GM13976 (cell line): ENCODE results near the gene TSN.
A peak's percentile ranks its signal among the peaks of the same experiment; 100 is the strongest.
"Not testable (repeated sequence)": the region's sequence is repeated elsewhere in the genome, so short reads cannot be mapped to it uniquely, and the experiment has no call there.

ENCODE experiments used
- DNase-seq: peaks from one replicate; pipeline ENCODE4 v3.0.0; 2012; ENCODE audit warnings: low spot score
- in situ Hi-C: fragments of 300-500 bp; cut with MboI; formaldehyde crosslinking; loops from one replicate; pipeline ENCODE4 v1.12.0; 2022; ENCODE audit warnings: low sequenced_read_pairs, mixed read lengths, inconsistent platforms; ENCODE audit not compliant: unreplicated experiment
- TF ChIP-seq, protein P1 (sequence below): IDR thresholded peaks from 2 replicates; pipeline ENCODE4 v1.5.1; 2012; ENCODE audit warnings: borderline replicate concordance, mild to moderate bottlenecking; ENCODE audit not compliant: insufficient read depth; ENCODE audit errors: extremely low read depth, missing control alignments, control extremely low read depth

The TSN gene

DNA sequence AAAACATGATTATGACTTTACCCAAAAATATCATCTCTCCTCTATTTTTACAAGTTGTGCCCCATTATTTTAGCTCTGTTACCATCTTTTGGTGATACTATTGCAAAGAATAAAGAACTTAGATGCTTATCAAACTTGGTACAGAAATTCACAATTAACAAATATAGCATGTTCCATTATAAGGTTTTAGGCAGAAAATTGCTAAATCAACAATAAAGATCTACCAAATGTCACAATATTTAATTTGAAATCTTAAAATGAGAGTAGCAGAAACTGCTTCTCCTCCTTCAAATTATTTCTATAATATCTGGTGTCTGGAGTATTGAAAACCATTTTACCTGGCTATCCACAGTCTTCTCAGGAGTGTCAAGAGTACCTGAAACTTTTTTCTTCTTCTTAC lies 27.5 kb upstream of the TSN start:
- DNase-seq: no peak
- TF ChIP-seq, protein P1, sequence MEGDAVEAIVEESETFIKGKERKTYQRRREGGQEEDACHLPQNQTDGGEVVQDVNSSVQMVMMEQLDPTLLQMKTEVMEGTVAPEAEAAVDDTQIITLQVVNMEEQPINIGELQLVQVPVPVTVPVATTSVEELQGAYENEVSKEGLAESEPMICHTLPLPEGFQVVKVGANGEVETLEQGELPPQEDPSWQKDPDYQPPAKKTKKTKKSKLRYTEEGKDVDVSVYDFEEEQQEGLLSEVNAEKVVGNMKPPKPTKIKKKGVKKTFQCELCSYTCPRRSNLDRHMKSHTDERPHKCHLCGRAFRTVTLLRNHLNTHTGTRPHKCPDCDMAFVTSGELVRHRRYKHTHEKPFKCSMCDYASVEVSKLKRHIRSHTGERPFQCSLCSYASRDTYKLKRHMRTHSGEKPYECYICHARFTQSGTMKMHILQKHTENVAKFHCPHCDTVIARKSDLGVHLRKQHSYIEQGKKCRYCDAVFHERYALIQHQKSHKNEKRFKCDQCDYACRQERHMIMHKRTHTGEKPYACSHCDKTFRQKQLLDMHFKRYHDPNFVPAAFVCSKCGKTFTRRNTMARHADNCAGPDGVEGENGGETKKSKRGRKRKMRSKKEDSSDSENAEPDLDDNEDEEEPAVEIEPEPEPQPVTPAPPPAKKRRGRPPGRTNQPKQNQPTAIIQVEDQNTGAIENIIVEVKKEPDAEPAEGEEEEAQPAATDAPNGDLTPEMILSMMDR: no peak
- in situ Hi-C loops: loop anchor here (10.0 kb wide), 2 partner anchors 193 to 343 kb away; partner anchors contain the start of gene RNU4ATAC

DNA sequence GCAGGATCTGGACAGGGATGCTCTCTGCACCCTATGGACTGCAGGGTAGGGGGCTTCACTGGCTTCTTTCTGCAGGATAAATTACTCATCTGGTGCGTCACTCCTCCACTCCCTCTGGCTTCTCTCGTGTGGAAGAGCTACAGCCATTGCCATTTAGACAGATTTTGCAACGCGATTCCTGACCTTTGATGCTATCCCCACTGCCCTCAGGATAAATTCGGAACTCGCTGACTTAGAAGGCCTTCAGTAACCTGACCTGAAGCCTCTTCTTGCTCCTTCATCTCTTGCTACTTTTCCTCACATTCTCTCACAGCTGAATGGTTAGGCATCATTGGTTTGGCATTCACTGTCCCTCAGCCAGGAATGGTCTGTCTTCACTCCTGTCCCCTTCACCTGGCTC lies 24.1 kb upstream of the TSN start:
- in situ Hi-C loops: no loop called here
- TF ChIP-seq, protein P1: no peak
- no peak for DNase-seq

DNA sequence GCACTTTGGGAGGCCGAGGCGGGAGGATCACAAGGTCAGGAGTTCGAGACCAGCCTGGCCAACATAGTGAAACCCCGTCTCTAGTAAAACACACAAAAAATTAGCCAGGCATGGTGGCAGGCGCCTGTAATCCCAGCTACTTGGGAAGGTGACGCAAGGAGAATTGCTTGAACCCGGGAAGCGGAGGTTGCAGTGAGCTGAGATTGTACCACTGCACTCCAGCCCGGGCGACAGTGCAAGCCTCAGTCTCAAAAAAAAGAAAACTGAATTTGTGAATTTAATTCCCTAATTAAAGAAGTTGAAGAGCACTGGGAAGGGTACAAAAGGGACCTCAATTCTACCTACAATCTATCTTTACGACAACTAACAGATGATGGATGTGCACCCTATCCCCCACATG lies 20.9 kb upstream of the TSN start:
- in situ Hi-C loops, DNase-seq: not testable (repeated sequence)

DNA sequence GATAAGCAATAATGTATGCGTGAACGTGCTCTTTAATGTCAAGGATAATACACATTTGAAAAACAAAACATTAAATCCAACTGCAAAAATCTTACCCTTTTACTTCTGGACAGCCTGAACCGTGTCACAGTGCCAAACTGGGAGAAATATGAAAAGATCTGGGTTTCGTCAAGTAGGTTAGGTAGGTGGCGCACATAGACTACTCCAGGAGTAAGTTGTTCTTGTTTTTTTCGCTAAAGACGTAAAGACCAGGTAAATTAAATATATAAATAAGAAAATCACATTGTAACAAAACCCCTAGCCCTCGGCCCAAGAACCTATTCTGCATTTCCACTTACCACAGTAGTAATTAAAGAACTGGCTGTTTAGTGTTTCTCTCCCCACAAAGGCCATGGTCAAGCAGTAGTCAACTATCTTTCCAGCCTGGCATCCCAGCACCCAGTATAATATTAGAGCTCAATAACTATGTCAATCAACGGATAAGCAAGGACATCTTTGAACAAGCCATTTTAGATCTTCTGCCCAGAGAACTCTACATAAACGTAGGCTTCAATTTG lies 19.9 kb upstream of the TSN start:
- in situ Hi-C loops: no loop called here
- no peak for DNase-seq
- TF ChIP-seq, protein P1: no peak

DNA sequence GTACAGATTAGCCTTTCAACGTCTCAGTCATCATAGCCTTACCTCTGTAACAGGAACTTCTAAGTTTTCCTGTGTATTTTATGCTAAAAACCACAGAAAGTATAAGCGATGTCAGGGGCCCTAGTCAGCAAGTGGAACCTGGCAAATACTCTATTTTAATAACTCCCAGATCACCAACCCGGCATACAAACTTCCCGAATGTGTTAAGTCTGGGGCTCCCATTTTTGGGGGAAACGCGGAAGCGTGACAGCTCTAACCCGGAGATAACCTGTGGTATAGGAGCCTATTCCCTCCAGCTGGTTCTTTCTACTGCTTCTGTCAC lies 19.4 kb upstream of the TSN start:
- in situ Hi-C loops: no loop called here
- TF ChIP-seq, protein P1: no peak
- no peak for DNase-seq

DNA sequence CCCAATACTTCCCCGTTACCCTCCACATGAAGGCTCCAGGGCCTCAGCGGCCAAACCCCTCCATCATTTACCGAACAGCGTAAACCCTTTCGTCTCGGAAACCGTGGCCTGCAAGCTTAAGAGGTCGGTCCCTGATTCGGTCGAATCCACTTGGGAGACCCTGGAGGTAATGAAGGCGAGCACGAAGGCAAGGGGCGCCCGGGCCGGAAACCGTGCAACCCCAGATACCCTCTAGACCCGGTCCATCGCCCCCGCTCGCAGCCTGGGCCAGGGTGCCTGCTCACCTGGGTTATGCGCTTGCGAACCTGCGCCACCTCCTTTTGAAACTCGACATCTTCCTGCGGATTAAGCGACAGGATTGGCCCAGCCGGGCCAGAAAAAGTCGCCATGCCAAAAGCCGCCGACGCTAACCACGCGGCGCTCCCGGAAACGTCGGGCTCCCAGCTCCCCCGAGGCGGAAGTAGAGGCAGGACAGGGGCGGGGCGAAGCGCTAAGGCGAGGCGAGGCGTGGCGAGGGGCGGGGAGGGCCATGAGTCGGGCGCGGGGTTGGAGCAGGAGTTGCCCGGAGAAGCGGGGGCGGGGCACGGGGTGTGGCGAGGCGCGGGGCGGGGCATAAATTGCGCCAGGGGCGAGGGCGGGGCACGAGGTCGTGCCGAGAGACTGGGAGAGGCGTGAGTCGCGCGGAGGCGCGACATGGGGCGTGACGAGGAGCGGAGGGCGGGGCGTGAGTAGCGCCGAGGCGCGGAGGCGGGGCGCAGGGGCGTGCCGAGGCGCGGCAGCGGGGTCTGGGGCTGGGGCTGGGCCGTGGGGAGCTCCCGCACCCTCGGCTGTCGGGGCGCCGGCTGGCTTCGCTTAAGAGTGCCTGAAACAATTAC lies 18.8 kb upstream of the TSN start, which contains the start of gene NIFK:
NIFK (minus strand) TSS at position 414 of the 875 bp plus-strand sequence; CDS start at position 389, 25 bp downstream.
- peak; percentile 100 for DNase-seq
- in situ Hi-C loops: no loop called here
- TF ChIP-seq, protein P1: no peak

DNA sequence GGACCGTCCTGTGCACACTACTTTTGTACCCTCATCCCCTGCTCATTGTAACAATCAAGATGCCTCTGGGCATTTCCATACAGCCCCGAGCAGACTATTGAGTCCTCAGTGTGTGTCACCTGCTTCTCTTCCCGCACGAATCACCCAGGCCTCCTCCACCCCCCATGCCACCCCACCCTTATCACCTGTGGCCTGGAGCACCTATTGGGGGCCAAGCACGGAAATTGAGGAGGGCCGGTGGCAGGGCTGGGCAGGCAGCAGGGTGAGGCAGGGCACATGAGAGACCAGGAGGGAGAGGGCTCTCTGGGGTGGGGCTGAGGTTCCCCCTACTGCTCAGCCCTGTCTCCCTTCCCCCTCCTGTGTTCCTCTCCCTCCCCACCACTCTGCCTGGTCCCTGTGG lies 14.5 kb upstream of the TSN start:
- no peak for DNase-seq
- in situ Hi-C loops: no loop called here
- TF ChIP-seq, protein P1: no peak
